ENCODE measurements around the gene TAF11. TPM values are rescaled to one million over a fixed set of nuclear protein-coding genes. Genes with fewer than 3 reads are reported as not detected.

TAF11 gene
- total and polyA plus RNA-seq, 2 donors (not counting 3 experiments of a cell fraction or from before 2014, with no cell fraction given) = 30.7 to 37.1 TPM

DNA sequence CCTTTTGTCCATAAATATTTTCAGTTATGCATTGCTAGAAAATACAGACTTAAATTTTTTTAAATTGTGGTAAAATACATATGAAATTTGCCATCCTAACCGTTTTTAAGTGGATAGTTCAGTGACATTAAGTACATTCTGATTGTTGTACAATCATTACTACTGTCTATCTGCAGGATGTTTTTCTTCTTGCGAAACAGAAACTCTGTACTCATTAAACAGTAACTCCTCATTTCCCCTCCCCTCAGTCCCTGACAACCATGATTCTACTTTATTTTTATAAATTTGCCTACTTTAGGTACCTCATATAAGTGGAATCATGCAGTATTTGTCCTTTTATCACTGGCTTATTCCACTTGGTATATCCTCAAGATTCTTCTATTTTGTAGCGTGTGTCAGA, 21.3 kb downstream of the TAF11 start:
- Histone ChIP-seq H3K79me2 (ENCODE audit: control insufficient read depth, insufficient read depth, low read length) (no peaks in the 10 kb centered on the region), H3K9me3 (replicated peaks; ENCODE audit: control insufficient read depth, insufficient read depth, low read length) (no peaks in the 10 kb centered on the region), H3K36me3 (ENCODE audit: control insufficient read depth in 2 of 2, extremely low read depth in 1 of 2, insufficient read depth in 2 of 2, low read length in 2 of 2) (peaks cover 0 to 14% of the 10 kb centered on the region in 2 experiments), H2AFZ (ENCODE audit: low read depth, low read length) (no peak overlapping the region), H3K4me2 (ENCODE audit: insufficient read depth, low read length) (no peak overlapping the region), H3K9ac (replicated peaks; ENCODE audit: extremely low read depth, insufficient read depth, low read length) (no peak overlapping the region), H3K4me3 (replicated peaks in 1 of 3; ENCODE audit: insufficient read depth in 1 of 3, low read depth in 1 of 3, low read length in 3 of 3) (no peak overlapping the region), H4K20me1 (replicated peaks; ENCODE audit: control insufficient read depth, extremely low read depth, insufficient read depth, low read length) (no peaks in the 10 kb centered on the region), H3K27me3 (ENCODE audit: control insufficient read depth in 2 of 2, insufficient read depth in 2 of 2, low read length in 2 of 2) (no peaks in the 10 kb centered on the region), H3K4me1 (ENCODE audit: control insufficient read depth, extremely low read depth, insufficient read depth, low read length) (peaks cover 22% of the 10 kb centered on the region), H3K9me1 (replicated peaks; ENCODE audit: control insufficient read depth, extremely low read depth, insufficient read depth, low read length) (no peaks in the 10 kb centered on the region), H3K27ac (ENCODE audit: insufficient read depth, low read depth, low read length) (no peak overlapping the region)
- no peak for TF ChIP-seq JUN (IDR thresholded peaks at IDR 0.05; ENCODE audit: borderline replicate concordance, insufficient read depth, insufficient read length, low read depth)
- TF ChIP-seq FOS (IDR thresholded peaks at IDR 0.05; ENCODE audit: borderline replicate concordance, insufficient read depth, low read length) = no peak
- TF ChIP-seq, protein P1, sequence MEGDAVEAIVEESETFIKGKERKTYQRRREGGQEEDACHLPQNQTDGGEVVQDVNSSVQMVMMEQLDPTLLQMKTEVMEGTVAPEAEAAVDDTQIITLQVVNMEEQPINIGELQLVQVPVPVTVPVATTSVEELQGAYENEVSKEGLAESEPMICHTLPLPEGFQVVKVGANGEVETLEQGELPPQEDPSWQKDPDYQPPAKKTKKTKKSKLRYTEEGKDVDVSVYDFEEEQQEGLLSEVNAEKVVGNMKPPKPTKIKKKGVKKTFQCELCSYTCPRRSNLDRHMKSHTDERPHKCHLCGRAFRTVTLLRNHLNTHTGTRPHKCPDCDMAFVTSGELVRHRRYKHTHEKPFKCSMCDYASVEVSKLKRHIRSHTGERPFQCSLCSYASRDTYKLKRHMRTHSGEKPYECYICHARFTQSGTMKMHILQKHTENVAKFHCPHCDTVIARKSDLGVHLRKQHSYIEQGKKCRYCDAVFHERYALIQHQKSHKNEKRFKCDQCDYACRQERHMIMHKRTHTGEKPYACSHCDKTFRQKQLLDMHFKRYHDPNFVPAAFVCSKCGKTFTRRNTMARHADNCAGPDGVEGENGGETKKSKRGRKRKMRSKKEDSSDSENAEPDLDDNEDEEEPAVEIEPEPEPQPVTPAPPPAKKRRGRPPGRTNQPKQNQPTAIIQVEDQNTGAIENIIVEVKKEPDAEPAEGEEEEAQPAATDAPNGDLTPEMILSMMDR (IDR thresholded peaks at IDR 0.05; ENCODE audit: extremely low read depth in 1 of 2, insufficient read depth in 1 of 2, low read depth in 1 of 2, low read length in 2 of 2) = no peak
- no peak for TF ChIP-seq GATA2 (IDR thresholded peaks at IDR 0.05; ENCODE audit: insufficient read depth, insufficient read length, low read depth, low read length)
- TF ChIP-seq EZH2 (IDR thresholded peaks at IDR 0.05; ENCODE audit: borderline replicate concordance, low read depth, low read length, severe bottlenecking) = no peak
- TF ChIP-seq MYC (IDR thresholded peaks at IDR 0.05; ENCODE audit: low read depth, low read length) = no peak
- TF ChIP-seq, protein P2, sequence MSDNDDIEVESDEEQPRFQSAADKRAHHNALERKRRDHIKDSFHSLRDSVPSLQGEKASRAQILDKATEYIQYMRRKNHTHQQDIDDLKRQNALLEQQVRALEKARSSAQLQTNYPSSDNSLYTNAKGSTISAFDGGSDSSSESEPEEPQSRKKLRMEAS (IDR thresholded peaks at IDR 0.05; ENCODE audit: insufficient read depth, insufficient read length) = no peak
- TF ChIP-seq POLR2AphosphoS5 (IDR thresholded peaks at IDR 0.05; ENCODE audit: insufficient read depth, low read depth, low read length) = no peak
- no peak for TF ChIP-seq POLR2A (IDR thresholded peaks at IDR 0.05; ENCODE audit: low read depth, low read length)
- DNase-seq (ENCODE audit: low read depth, low spot score) (no peak), FAIRE-seq (no peak)
- intact Hi-C loops (cut with micrococcal nuclease) = loop anchor here (10.0 kb wide), 1 partner anchor 278 kb away; the partner anchor contains the start of gene TCP11
- CTCF ChIA-PET = interaction anchor here (1.9 kb wide), 1 partner anchor 273 kb away, joined by 4 read pairs; no protein-coding TSS in a partner anchor
- POLR2A ChIA-PET = no interaction called here
- no TSS peak for BruUV-seq (replicated peaks)
- dilution Hi-C loops (cut with MboI; ENCODE audit: extremely low pct_ligation_motif_present, low sequenced_read_pairs) = no loop called here

Data from endothelial cell of umbilical vein (primary cell).